SU-DHL-6 (cell line): ENCODE results near the gene COPS8.

Experiments used
- EZH2phosphoT487 ChIP-seq: fragments of 200-600 bp; sonication (generic), shearing (Covaris generic); conservative IDR thresholded peaks from 2 replicates; pipeline ENCODE4 v1.6.1; 2018; ENCODE audit warnings: mild to moderate bottlenecking, antibody characterized with exemption, low read length, moderate library complexity, mixed read lengths
- TF ChIP-seq, protein P1 (sequence below): fragments of 200-600 bp; sonication (generic); IDR thresholded peaks from one replicate; pipeline ENCODE4 v1.5.1; 2017; ENCODE audit warnings: antibody characterized with exemption, mild to moderate bottlenecking, low read length, moderate library complexity; ENCODE audit not compliant: insufficient read depth, poor library complexity, severe bottlenecking

DNA sequence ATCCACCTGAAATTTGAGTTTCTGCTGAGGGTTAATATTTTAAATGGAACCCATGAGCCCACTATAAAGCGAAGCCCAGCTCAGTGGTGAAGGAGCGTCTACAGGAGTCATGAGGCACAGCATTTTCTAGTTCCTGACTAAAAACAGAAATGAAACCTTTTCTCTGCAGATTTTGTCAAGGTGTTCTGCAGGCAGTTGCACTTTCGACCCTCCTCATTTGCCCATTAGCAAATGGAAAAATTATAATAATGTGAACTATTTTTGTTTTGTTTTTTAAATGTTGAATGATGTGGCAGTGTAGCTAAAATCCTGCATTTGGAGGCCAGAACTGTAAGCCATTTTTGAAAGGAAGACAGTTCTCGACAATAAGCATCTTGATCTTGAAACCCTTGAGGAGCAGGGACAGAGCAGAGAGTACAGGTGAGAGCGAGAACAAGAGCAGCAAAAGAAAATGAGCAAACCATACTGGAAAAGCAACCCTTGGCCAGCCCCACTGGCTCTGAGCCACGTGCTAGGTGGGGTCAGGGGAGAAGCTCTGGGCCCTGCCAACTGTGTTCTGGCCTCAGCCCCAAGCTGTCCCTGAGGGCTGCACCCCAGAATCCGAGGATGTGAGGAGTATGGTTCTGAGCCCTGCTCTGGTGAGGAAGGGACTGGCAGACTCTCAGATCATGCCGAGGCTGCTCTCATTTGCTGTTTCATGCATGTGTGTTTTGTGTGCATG is 26.4 kb upstream of the COPS8 start:
- TF ChIP-seq, protein P1, sequence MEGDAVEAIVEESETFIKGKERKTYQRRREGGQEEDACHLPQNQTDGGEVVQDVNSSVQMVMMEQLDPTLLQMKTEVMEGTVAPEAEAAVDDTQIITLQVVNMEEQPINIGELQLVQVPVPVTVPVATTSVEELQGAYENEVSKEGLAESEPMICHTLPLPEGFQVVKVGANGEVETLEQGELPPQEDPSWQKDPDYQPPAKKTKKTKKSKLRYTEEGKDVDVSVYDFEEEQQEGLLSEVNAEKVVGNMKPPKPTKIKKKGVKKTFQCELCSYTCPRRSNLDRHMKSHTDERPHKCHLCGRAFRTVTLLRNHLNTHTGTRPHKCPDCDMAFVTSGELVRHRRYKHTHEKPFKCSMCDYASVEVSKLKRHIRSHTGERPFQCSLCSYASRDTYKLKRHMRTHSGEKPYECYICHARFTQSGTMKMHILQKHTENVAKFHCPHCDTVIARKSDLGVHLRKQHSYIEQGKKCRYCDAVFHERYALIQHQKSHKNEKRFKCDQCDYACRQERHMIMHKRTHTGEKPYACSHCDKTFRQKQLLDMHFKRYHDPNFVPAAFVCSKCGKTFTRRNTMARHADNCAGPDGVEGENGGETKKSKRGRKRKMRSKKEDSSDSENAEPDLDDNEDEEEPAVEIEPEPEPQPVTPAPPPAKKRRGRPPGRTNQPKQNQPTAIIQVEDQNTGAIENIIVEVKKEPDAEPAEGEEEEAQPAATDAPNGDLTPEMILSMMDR: no peak
- TF ChIP-seq EZH2phosphoT487: no peak
